ENCODE data around the gene CNPY1.
"Not testable (repeated sequence)": the region's sequence is repeated elsewhere in the genome, so short reads cannot be mapped to it uniquely, and the experiment has no call there.

- not testable (repeated sequence) for TF ChIP-seq CTCF, EP300, POLR2A (IDR thresholded peaks at IDR 0.05)
Measured at GRCh38 chr7:155546449-155546848, at the start of gene CNPY1.
